Measurements from ENCODE around the gene HSPA12B.

The HSPA12B gene

DNA sequence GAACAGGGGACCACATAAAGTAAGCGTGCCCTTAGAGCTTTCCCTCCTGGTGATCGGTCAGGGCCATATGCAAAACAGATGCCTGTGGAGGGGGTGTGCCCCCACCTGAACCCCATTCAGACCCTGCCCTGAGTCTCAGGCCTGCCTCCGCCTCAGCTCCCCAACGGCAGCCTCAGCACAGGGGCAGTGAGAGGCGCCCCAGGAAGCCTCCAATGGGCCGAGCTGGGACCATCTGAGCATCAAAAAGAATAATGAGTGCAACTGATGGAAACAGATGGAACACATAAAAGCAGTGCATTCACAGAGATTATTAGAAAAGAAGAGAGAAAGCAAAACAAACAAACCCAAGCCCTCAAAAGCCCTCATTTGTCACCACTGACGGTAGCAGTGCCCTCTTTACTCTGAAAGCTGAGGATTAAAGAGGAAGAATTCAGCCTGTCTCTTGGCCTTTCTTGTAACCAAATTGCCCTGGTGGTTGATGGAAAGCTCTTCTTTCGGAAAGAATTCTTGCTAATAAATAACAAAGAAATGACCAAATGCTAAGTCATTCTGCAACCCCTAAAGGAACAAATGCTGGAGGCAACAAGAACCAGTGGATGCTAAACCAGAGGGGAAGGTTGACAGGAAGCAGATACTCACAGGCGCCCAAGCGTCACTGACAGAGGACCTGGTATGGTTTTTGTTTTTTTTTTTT, 28.3 kb downstream of the HSPA12B start:
- no peak for DNase-seq (ENCODE audit: extremely low read depth, low read depth)
- TF ChIP-seq, protein P1, sequence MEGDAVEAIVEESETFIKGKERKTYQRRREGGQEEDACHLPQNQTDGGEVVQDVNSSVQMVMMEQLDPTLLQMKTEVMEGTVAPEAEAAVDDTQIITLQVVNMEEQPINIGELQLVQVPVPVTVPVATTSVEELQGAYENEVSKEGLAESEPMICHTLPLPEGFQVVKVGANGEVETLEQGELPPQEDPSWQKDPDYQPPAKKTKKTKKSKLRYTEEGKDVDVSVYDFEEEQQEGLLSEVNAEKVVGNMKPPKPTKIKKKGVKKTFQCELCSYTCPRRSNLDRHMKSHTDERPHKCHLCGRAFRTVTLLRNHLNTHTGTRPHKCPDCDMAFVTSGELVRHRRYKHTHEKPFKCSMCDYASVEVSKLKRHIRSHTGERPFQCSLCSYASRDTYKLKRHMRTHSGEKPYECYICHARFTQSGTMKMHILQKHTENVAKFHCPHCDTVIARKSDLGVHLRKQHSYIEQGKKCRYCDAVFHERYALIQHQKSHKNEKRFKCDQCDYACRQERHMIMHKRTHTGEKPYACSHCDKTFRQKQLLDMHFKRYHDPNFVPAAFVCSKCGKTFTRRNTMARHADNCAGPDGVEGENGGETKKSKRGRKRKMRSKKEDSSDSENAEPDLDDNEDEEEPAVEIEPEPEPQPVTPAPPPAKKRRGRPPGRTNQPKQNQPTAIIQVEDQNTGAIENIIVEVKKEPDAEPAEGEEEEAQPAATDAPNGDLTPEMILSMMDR (IDR thresholded peaks at IDR 0.05; ENCODE audit: low read depth, low read length) = no peak

DNA sequence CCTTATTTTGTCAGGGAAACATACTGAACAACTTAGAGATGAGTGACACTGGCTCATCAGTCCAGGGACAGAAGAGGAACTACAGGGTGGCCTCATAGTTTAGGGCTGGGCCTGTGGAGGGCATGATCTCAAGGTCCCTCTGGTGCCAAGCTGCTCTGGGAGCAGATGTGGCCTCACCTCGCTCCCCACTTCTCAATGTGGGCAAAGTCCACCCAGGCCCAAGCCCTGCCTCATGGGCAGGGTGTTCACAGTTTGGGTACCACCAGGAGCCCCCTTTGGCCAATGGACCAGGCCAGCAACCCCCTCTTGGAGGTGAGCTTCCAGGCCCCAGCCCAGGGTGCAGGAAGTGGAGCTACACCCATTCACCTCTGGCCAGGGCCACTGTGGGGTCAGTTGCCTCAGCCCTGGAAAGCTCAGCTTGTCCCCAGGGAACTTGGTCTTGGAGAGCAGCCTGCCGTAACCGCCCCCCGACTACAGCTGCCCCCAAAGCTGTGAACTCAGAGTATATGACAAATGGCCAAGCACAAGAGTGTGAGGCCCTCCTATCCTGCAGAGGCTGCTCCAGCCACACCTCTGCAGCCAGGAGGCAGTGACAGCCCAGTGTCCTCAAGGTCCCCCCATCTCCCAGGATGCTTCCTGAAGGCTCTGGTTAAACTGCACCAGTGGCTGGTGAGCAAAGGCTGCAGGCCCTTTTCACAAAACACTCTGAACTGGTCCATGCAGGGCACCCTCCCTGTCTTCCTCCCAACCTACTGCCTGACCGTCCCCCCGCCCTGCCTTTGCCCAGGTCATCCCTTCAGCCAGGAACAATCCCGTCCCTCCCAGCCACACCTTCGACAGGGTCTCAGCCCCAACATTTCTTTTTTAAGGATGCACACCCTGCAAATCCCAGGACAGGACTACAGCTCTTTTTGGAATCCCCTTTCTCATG, 31.5 kb downstream of the HSPA12B start:
- no peak for DNase-seq (ENCODE audit: extremely low read depth, low read depth)
- TF ChIP-seq, protein P1 (IDR thresholded peaks at IDR 0.05; ENCODE audit: low read depth, low read length) = no peak

DNA sequence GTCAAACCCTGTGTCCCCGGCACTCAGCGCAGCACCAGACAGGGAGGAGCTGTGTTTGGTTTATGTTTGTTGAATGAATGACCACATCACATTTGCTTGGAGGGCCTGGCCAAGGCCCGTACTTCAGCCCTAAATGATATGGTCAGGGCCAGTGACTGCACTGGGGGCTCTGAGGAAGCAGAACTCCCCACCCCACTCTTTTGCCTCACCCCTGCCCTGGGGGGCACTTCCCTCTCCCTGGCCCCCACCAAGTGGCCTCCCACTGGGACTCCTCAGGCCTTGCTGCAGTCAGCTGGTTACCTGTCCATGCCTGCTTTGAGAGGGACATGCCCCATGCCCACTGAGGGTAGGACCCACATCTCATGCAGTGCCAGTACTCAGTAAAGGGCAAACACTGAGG, 32.2 kb downstream of the HSPA12B start:
- DNase-seq (ENCODE audit: extremely low read depth, low read depth) = no peak
- TF ChIP-seq, protein P1 (IDR thresholded peaks at IDR 0.05; ENCODE audit: low read depth, low read length) = no peak

DNA sequence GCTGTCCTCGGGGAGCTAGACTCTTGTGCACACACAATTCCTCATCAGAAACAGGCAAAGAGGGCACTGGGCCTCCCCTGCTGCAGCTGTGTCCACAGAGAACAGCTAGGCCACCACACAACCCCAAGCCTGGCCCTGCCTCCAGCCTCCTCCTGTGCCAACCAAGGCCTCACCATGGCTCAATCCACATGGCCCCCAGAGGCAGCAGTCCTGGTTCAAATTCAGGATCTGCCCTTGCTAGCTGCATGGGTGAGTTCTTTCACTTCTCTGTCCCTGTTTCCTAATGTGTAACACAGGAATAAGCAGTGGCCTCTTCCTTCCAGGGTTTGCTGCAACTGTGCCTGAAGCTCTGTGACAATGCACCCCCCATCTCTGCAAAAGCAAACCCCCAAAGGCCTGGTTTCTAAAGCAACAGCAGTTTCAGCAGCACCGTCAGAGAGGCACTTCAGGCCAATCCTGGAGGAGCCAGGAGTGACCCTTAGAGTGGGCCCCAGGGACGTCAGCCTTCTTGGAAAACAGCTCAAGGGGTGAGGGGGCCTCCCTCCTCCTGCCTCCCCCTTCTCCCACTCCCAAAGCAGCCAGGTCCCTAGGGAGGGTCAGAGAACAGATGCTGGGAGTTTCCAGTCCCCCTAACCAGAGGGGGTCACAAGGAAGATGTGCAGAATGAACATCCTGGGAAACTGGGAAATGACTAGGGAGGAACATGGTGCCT, 32.8 kb downstream of the HSPA12B start:
- TF ChIP-seq, protein P1 (IDR thresholded peaks at IDR 0.05; ENCODE audit: low read depth, low read length) = no peak
- DNase-seq (ENCODE audit: extremely low read depth, low read depth) = no peak

DNA sequence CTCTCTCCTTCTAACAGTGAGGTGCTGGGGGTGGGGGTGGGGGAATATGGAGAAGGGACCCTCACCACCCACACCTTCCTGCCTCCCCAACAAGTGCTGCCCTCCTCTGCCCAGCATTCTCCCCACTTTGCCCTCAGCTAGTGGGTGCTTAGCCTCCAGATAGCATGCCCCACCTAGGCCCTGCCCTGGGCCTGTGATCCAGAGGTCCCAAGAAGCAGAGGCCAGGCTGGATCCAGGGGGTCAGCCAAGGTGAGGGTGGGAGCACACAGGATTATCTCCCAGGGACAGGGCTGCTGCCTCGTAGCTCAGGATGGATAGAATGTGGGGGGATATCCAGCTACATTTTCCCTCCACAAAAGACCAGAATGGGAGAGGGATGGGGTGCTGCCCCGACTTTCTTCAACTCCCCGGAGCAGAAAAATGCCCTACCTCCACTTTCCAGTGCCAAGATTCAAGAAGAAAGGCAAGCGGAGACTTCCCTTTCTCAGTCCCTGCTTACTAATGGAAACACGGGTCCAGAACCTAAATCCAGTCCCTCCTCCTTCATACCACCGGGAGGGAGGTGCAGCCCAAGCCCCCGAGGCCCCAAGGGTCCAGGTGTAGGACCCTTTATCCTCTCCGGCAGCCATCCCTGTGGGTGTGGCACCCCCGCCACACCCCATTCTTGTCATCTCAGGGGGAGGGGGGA, 34.1 kb downstream of the HSPA12B start:
- DNase-seq (ENCODE audit: extremely low read depth, low read depth) = no peak
- TF ChIP-seq, protein P1 (IDR thresholded peaks at IDR 0.05; ENCODE audit: low read depth, low read length) = no peak

DNA sequence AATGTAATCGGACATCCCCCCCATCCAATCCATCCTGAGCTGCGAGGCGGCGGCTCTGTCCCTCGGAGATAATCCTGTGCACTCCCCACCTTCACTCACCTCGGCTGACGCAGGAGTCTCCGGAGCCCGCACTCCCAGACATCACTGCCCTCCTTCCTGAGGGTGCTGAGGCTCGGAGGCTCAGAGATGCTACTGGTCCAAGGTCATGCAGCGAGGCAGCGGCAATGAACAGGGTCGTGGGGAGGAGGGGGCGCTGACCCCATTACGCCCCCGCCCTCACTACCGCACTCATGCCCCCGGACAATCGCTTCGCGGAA, 34.6 kb downstream of the HSPA12B start:
- TF ChIP-seq, protein P1 (IDR thresholded peaks at IDR 0.05; ENCODE audit: low read depth, low read length) = no peak
- DNase-seq (ENCODE audit: extremely low read depth, low read depth) = no peak
